Mucosa of descending colon (tissue), 3 donors: ENCODE data around the gene MAML2. TPM values are rescaled to one million over a fixed set of nuclear protein-coding genes. Genes with fewer than 3 reads are reported as not detected.

Experiments used
- ATAC-seq: fragments of 200-7000 bp; cut with Tn5 transposase; one replicate; pipeline ENCODE4 v1.9.1; 2020; ENCODE audit warnings: mild to moderate bottlenecking, moderate library complexity
- DNase-seq, 3 donors: peaks; one replicate each; pipeline ENCODE4 v3.0.0-alpha.2; 2020
- H3K36me3 ChIP-seq: fragments of 200-600 bp; one replicate; pipeline ENCODE4 v1.8.0; 2021; ENCODE audit warnings: low read depth, mild to moderate bottlenecking
- H3K4me1 ChIP-seq: fragments of 200-600 bp; one replicate; pipeline ENCODE4 v1.8.0; 2021; ENCODE audit warnings: low read depth, mild to moderate bottlenecking
- H3K4me3 ChIP-seq: fragments of 200-600 bp; one replicate; pipeline ENCODE4 v1.8.0; 2021; ENCODE audit warnings: mild to moderate bottlenecking
- H3K9me3 ChIP-seq: fragments of 200-600 bp; one replicate; pipeline ENCODE4 v1.8.0; 2021; ENCODE audit warnings: mild to moderate bottlenecking
- intact Hi-C, 2 donors: fragments of 100-400 bp; cut with DNase I in 1 of 2; cut with micrococcal nuclease in 1 of 2; formaldehyde crosslinking; loops; one replicate each; pipeline versions ENCODE4 v1.11.0 to v1.11.1; 2022; cut with DNase I, micrococcal nuclease
- total RNA-seq, 3 donors: library from RNA; stranded (reverse); fragmentation: NEBNext Ultra II Directional in 2 of 3; extraction: Animal tissue kit (Norgen Biotek cat#: 25700) in 2 of 3; gene quantifications; one replicate each; pipeline versions ENCODE4 v1.2.1 to v1.2.4, GENCODE V29; 2021 to 2023
- TF ChIP-seq, protein P1 (sequence below): fragments of 200-600 bp; IDR thresholded peaks from one replicate; pipeline ENCODE4 v1.8.0; 2022; ENCODE audit warnings: antibody characterized with exemption, mild to moderate bottlenecking
- donor health status: DM: no; HTN: no; CAD: no; lungs with moderate emphysema.
- donor health status: DM: no; HTN: no; CAD: no.
- donor health status: DM: no; HTN: yes; CAD: no.

MAML2 gene
- total RNA-seq, 3 donors from 2014 or later: 15.2 to 26.4 (median 15.8) TPM

DNA sequence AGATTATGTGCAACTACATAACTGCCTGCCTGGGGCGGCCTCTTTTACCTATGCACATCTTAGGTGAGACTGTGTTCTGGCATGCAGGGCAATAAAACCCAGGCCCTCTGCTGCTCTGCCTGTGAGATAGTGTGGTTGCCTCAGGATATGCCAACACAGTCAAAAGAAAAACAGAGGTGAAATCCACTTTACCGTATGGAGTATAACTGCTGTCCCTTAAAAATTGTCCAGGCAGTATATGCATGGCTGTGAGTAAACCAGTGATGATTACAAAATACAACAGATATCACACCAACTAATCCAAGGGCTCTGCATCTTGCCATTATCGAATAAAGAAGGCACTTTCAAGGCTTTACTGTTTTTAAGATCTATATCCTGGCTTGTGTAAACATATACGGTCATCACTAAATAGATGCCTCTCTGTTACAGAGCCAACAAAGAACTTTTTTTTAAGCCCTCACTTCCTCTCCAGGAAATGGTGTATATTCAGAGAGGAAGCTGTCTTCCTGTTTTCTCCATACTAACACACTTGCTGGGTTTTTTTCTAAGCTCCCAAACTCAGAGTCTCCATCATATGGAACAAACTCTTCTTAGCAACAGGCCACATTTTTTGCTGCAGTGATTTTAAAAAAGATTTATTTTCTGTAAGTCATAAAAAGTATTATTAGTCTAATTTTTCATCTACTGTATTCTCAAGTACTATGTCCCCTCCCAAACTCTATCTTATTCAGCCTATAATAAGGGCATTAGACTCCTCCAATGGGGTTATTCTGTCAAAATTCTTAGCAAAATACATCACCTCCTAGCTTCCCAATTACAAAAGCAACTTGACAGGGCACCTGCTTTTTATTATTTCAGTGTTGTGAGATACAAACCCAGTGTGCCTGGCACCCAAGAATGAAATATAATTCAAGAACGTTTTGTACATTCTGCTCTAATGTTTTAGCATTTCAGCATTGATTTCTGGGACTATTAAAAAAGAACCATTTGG, 135.2 kb downstream of the MAML2 start:
- intact Hi-C loops: loop anchor here in 1 of 2 donors (10.0 kb wide), 1 partner anchor 47 kb away; no protein-coding TSS in a partner anchor
- no peaks in the 10 kb centered on the region for H3K36me3 ChIP-seq
- DNase-seq (peak in 2 of 3 donors; percentile 45 to 55), ATAC-seq (peak; percentile 93)
- H3K9me3 ChIP-seq: no peaks in the 10 kb centered on the region
- H3K4me3 ChIP-seq: no peak overlapping the region
- TF ChIP-seq, protein P1, sequence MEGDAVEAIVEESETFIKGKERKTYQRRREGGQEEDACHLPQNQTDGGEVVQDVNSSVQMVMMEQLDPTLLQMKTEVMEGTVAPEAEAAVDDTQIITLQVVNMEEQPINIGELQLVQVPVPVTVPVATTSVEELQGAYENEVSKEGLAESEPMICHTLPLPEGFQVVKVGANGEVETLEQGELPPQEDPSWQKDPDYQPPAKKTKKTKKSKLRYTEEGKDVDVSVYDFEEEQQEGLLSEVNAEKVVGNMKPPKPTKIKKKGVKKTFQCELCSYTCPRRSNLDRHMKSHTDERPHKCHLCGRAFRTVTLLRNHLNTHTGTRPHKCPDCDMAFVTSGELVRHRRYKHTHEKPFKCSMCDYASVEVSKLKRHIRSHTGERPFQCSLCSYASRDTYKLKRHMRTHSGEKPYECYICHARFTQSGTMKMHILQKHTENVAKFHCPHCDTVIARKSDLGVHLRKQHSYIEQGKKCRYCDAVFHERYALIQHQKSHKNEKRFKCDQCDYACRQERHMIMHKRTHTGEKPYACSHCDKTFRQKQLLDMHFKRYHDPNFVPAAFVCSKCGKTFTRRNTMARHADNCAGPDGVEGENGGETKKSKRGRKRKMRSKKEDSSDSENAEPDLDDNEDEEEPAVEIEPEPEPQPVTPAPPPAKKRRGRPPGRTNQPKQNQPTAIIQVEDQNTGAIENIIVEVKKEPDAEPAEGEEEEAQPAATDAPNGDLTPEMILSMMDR: no peak
- H3K4me1 ChIP-seq: peaks cover 22% of the 10 kb centered on the region

DNA sequence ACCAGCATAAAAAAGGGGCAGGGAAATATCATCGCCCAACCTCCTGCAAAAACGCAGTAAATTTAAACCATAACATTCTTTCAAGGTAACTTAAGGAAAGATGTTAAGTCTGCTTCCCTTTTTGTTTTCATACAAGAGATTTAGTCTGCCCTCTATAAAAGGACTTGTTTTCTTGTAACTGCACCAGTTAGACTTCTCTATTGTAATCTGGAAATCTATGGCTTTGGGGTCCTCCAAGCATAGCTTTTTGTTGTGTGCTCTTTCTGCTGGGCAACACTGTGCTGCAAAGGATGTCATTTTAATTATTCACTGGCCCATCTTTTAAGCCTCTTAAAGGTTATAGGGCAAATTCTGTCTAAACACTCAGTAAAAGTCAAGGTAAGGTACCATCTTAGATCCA, 136.0 kb downstream of the MAML2 start:
- no peak overlapping the region for H3K4me3 ChIP-seq
- intact Hi-C loops: loop anchor here in 1 of 2 donors (10.0 kb wide), 1 partner anchor 48 kb away; no protein-coding TSS in a partner anchor
- TF ChIP-seq, protein P1: no peak
- H3K9me3 ChIP-seq: no peaks in the 10 kb centered on the region
- no peak for ATAC-seq
- H3K36me3 ChIP-seq: no peaks in the 10 kb centered on the region
- DNase-seq: no peak
- H3K4me1 ChIP-seq: peaks cover 17% of the 10 kb centered on the region

DNA sequence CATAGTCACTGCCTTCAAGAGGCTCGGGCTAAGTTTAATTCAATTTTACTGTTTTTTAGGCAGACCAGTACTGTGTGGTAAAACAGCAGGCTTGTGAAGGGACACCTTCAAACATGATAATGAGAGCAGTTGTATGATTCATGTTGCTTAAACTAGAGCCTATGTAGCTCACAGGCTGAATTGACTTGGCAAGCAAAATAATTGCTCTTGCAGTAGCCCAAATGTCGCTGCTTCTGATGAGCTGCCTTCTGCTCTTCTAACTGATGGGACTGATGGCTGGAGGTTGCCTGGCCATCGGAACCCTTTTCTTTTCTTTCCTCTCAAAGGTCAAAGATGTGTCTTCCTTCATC, 137.6 kb downstream of the MAML2 start:
- no peak for ATAC-seq
- no peak overlapping the region for H3K4me3 ChIP-seq
- TF ChIP-seq, protein P1: no peak
- no peaks in the 10 kb centered on the region for H3K36me3 ChIP-seq
- no peaks in the 10 kb centered on the region for H3K9me3 ChIP-seq
- no peak for DNase-seq
- H3K4me1 ChIP-seq: peaks cover 17% of the 10 kb centered on the region
- intact Hi-C loops: loop anchor here in 1 of 2 donors (10.0 kb wide), 1 partner anchor 49 kb away; no protein-coding TSS in a partner anchor

DNA sequence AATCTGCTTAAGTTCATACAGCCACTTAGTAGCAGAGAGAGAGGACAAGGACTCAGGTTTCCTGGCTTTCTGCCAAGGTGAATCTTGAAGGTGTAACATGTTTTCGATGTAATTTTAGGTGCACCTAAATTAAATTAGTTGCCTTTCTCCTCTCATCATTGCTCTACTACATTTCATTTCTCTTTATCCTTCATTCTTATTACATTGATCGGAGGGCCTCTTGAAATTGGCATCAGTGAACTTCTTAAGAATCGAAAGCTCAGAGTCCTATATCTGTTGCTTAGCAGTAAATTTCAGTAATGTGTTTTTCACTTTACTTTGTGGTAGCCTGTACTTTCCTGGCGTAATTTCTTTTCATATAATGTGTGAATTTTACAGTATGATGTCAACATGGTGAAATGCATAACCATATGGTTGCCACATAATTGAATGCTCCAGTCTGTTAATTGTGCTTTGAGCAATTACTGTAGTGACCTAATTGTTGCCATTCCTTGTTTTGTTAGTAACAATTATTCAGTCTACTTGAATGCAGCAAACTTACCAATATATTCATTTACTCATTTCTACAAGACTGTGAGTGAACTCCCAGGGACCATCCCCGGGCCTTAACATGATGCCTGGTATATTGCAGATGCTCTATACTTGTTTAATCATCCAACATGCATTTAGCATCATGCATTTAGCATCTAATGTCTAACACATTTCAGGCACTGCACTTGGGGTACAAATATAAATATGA, 138.1 kb downstream of the MAML2 start:
- no peak for DNase-seq
- H3K4me3 ChIP-seq: no peak overlapping the region
- no peak for ATAC-seq
- TF ChIP-seq, protein P1: no peak
- intact Hi-C loops: loop anchor here in 1 of 2 donors (10.0 kb wide), 1 partner anchor 50 kb away; no protein-coding TSS in a partner anchor
- H3K9me3 ChIP-seq: no peaks in the 10 kb centered on the region
- peaks cover 17% of the 10 kb centered on the region for H3K4me1 ChIP-seq
- H3K36me3 ChIP-seq: no peaks in the 10 kb centered on the region

DNA sequence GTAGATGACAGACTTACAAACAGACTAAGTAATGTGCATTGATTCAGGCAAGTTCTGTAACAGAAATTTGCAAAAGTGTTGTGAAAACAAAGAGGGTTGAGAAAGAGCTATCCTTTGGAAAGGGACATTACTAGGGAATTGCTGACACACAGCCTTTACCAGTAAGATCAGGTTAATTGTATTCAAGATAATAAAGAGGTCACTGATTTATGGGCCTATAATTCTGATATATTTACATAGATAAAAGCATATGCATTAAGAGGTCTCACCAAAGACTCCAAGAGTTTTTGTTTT, 138.7 kb downstream of the MAML2 start:
- TF ChIP-seq, protein P1: no peak
- DNase-seq: no peak
- ATAC-seq: no peak
- Histone ChIP-seq H3K4me3 (no peak overlapping the region), H3K4me1 (peaks cover 17% of the 10 kb centered on the region), H3K9me3 (no peaks in the 10 kb centered on the region), H3K36me3 (no peaks in the 10 kb centered on the region)
- intact Hi-C loops: loop anchor here in 1 of 2 donors (10.0 kb wide), 1 partner anchor 50 kb away; no protein-coding TSS in a partner anchor
